ENCODE measurements around the gene TSPOAP1.

DNA sequence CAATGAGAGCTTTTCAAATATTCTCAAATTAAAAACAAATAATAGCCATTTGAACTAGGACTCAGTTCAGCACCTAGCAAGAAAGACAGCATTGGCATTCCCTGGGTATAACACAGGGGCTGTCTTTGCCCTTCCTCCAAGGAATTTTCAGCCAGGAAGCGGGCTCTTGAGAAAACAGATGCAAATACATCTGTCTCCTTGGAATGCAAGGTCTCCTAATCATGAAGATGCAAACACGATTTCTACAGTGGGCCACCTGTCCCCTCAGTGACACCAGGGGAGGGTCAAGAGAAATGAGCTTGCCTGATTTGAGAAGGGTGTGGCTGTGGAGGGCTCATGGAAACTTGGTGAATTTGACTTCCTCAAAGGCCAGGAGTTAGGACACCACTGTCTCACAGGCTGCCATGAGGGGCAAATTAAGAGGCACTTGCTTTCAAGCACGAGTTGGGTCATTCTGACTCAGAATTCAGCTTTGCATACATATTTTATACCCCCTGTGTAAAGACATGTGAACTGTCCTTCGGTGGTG lies 47.9 kb upstream of the TSPOAP1 start:
- TF ChIP-seq, protein P1, sequence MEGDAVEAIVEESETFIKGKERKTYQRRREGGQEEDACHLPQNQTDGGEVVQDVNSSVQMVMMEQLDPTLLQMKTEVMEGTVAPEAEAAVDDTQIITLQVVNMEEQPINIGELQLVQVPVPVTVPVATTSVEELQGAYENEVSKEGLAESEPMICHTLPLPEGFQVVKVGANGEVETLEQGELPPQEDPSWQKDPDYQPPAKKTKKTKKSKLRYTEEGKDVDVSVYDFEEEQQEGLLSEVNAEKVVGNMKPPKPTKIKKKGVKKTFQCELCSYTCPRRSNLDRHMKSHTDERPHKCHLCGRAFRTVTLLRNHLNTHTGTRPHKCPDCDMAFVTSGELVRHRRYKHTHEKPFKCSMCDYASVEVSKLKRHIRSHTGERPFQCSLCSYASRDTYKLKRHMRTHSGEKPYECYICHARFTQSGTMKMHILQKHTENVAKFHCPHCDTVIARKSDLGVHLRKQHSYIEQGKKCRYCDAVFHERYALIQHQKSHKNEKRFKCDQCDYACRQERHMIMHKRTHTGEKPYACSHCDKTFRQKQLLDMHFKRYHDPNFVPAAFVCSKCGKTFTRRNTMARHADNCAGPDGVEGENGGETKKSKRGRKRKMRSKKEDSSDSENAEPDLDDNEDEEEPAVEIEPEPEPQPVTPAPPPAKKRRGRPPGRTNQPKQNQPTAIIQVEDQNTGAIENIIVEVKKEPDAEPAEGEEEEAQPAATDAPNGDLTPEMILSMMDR (conservative IDR thresholded peaks at IDR 0.05; ENCODE audit: low read depth, low read length): no peak
- TF ChIP-seq EZH2 (IDR thresholded peaks at IDR 0.05; ENCODE audit: low read length, unreplicated experiment): no peak

Data from PC-3 (cell line).